GM19035 (cell line): ENCODE results near the gene CGN.

Experiments
- ATAC-seq: cut with Tn5 transposase; IDR thresholded peaks from one replicate; pipeline ENCODE4 v1.9.1; 2021; ENCODE audit not compliant: unreplicated experiment

The CGN gene

DNA sequence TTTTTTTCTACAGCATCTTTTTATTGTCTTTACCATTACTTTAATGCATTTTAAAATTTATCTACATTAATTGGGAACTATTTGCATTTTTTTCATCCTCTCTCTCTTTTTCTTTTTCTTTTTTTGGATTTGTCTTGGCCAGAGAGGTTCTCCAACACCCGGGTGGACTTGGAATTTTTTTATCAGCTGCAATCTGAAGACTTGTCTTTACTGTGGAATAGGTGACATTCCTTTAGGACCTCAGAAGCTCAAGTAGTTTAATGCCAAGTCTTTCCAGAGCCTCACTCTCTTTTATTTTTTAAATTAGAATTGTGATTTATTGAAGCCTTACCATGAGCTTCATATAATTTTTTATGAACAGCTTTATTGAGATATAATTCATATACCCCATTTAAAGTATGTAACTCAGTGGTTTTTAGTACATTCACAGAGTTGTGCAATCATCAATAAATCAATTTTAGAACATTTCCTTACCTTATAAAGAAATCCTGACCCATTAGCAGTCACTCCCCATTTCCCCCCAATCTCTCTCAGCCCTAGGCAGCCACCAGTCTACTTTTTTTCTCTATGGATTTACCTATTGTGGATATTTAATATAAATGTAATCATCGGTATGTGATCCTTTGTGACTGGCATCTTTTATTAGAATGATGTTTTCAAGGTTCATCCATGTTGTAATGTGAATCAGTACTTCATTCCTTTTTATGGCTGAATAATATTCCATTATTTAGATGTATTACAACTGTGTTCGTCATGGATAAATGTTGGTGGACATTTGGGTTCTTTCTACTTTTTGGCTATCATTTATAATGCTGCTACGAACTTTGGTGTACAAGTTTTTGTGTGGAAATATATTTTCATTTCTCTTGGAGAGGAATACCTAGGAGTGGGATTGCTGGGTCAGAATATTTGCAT lies 35.1 kb downstream of the CGN start:
- ATAC-seq = no peak

DNA sequence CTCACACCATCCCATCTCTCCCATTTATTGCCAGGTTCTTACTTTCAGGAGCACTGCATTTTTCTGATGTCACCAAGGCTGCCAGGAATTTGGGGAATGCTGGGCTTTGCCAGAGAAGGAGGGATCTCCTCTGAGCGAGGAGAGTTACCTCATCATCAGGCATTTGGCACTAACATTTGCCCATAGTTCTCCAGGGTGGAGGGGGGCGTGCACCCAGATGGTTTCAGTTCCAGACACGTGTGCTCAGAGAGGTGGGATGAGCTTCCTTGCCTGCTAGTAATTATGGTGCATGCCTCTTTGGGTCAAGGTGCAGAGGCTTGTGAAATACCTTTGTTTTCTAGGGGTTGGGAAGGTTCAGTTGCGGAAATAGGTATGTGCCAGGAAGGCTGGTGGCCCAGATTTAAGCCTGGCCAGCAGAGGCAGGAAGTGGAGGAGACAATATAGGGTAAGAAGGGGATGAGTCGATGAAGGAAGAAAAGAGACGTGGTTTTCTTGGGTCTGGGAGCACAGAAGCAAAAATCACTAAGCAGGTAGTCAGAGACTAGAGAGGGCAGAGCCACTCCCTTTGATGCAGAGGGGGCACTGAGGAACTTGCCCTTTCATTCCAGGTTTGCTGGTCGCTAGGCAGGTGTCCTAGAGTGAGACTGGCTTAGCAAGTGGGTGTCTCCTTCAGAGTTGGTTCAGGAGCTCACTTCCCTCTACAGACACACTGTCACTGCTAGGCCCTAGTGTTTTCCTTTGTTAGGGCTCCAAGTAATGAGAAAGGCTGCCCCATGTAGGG lies 36.1 kb downstream of the CGN start:
- no peak for ATAC-seq

DNA sequence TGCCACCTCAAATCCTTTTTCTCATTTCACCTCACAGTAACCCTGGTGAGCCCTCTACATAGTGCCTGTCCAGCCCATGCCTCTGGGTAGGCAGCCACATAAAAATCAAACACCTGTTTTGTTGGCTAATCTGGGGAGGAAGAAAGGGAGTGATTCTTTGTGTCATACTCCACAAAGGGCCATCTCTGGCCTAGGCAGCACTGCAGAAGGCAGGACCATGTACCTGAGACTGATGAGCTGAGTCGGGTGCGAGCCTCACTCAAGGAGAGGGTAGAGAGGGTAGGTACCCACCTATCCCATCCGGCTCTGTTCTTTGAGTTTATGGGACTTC lies 36.7 kb downstream of the CGN start:
- ATAC-seq = no peak

DNA sequence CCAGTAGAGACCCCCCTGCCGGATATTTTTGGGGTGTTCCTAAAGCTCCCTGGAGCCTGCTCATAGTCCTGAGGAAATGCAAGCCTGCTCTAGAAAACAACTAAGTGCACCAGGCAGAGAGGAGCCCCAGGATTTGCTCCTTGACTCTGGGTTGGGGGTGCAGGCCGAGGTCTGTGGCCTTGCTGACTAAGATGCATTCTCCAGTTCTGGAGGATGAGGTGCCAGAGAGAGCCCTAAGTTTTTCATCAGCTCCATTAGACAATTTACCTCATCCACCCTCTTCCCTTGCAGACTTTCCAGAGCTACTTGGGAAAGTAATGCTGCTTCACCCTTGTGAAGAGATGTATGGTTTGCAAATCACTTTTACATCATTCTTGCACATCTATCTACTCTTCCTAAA lies 38.0 kb downstream of the CGN start:
- ATAC-seq = no peak

DNA sequence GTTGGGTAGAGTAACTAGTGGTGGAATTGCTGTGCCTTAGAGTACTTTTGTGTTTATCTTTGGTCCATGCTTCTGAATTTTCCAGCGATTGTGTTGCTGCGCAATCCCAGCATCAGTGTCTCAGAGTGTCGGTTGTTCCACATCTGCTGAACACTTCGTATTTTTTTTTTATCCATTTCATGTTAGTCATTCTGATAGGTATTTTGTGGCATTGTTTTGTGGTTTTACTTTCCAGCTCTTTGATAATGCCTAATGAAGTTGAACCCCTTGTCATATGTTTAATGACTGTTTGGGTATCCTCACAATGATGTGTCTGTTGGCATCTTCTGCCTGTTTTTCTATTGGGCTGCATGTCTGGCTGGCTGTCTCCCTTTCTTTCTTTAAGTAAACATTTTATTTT lies 42.5 kb downstream of the CGN start:
- ATAC-seq = no peak

DNA sequence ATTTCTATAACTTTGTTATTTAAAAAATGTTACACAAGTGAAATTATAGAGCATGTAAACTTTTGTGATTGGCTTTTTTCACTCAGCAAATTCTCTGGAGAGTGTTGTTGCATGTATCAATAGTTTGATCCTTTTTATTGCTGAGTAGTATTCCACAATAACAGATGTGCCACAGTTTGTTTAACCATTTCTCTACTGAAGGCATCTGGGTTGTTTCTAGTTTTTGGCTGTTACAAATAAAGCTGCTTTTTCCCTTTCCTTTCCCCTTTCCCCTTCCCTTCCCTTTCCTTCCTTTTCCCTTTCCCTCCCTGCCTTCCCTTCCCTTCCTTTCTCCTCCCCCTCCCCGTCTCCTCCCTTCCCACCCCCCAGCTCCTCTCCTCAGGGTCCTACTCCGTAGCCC lies 44.9 kb downstream of the CGN start:
- ATAC-seq = no peak

DNA sequence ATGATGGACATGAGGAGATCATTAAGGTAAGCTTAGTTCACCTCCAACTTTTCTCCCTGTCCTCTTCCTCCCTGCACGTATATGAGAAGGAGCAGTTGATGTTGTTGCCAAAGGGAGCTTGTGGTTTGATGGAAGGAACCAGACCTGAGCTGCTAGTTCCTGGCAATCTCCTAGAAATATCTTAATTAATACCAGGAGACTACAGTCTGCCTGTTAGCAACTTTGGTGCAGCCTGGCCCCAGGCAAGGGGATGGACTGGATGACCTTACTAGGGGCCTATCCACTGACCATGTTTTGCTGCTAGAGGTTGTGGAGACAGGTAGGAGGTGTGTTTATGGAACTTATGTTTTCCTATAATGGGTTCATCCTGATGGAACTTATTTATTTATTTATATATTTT lies 51.5 kb downstream of the CGN start:
- ATAC-seq = no peak

DNA sequence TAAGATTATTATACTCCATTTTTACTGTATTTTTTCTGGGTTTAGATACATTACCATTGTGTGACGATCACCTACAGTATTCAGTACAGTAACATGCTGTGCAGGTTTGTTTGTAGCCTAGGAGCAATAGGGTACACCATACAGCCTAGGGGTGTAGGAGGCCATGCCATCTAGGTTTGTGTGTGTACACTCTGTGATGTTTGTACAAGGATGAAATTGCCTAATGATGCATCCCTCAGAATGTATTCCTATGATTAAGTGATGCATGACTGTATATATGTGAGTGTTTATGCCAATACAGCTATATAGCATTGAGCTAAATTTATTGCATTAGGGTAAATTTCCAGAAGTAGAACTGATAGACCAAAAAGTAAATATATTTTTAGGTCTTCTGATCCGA lies 52.2 kb downstream of the CGN start:
- ATAC-seq = no peak

DNA sequence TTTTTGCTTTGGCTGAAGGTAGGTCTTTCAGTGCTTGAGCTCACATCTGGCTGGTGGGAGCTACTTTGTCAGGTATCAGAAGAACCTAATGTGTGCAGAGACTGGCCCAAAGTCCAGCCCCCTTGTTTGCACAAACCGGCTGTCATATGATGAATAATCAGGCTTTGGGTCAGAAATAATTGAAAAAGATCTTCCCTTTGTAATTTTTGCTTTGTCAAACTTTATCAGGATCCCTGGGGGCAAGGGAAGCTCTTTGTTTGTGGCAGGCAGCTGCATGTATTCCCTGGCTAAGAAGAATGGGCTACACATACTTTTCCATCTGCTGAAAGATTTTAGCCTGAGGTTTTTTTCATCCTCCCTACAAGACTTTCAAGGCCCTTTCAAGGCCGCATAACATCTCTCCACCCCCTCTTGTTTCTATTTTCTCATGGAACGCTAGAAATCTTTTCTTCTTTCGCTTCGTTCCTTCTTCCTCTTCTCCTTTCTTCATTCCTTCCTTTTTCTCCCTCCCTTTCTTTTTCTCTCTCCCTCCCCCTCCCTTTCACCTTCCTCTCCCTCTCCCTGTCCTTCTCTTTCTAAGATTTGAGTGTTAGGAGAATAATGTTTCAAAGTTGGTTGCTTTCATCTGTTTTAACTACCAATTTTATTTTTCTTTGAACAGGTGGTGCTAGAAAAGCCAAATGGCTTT lies 54.5 kb downstream of the CGN start:
- no peak for ATAC-seq

DNA sequence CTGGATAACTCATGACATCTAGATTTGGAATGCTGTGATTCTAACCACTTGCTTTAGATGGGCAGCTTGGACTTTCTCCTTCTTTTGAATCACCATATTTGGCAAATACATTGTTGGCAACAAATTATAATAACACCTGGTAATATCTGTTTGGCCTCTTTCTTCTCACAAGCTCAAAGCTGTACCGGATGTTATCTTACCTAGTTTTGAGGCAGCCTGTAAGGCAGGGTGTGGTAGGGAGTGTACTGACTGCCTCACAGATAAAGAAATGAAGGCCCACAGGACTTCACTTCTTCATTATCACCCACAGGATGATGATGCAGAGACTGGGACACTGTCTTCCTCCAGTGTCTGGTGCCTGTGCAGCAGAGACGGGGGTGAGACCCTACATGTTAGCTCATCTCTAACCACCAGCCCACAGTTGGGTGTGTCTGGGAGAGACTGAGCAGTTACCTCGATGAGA lies 57.5 kb downstream of the CGN start:
- ATAC-seq = no peak

DNA sequence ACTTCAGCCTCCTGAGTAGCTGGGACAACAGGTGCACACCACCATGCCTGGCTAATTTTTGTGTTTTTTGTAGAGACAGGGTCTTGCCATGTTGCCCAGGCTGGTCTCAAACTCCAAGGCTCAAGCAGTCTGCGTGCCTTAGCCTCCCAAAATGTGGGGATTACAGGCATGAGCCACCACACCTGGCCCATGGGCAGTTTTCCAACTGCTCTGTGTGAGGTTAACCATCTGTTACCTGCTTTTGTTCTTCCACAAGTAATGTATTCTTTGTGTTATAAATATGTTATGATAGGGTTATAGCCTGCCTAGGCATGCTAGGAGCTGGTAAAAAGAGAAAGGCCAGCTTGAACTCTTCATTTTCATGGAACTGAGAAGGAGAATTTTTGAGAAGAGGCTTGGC lies 59.6 kb downstream of the CGN start:
- no peak for ATAC-seq

DNA sequence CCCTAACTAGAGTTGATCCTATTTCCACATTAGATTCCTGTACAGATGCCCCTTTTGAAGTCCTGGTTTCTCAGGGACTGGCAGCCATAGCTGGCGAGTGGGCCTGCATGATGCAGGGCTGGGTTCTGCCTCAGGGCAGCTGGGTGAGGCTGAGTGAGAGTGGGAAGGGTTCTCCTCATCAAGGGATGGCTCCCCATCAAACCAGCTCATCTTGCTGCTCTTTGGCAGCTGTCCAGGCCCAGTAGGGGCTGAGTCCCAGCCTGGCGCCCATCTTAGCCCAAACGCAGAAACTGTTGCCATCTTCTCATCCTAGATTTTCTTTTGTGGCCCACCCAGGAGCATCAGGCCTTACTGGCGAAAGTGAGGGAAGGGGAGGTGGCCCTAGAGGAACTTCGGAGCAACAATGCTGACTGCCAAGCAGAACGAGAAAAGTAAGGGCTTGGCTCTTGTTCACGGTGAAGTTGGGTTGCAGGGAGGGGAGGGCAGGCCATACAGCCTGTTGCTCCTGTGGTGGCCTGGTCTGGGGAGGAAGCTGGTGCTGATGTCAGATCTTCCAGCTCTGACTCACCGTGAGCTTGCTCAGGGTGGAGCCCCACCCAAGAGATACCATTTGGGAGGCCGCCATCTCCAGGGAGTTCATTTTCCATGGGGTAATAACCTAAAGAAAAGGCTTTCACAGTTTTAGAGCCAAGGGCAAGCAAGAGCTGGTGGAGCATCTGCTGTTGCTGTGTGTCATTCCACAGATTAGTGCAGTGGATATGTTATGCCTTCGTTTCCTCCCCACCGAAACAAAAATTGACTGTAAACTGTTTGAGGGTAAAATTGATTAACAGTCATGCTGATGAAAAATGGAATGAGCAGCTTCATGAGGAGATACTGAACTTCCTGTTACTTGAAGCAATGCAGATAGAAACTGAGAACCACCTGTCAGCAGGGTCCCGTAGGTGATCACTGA lies 63.7 kb downstream of the CGN start:
- ATAC-seq = no peak

DNA sequence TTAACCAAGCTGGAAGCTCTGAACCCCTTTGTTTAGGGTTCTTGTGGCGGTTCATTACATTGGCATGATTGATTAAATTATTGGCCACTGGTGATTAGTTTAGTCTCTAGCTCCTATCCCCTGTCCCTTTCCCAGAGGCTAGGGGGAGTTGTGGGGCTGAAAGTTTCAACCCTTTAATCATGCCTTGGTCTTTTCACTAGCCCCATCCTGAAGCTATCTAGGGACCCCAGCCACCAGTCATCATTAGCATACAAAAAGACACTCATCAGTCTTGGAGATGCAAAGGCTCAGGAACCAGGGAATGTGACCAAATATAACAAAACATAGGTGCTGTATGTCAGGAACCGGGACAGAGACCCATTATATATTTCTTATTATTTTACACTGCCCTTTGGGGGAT lies 66.0 kb downstream of the CGN start:
- no peak for ATAC-seq

DNA sequence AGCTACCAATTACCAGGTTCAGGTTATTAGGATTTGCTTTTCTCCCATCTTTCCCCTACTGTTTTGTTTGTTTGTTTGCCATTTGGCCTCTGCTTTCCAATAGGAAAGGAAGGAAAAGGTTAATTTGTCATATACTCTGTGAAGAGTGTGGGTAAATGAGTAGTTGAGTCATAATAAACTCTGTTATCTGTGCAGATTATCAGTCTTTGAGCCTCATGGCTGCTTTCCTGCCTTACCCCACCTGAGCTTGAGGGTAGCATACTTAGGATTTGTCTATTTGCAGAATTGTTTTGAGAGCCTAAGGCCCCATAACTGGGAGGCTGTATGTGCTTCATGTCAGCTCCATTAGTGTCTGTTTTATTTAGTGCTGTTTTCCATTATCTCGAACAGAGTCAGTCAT lies 67.8 kb downstream of the CGN start:
- ATAC-seq = no peak

DNA sequence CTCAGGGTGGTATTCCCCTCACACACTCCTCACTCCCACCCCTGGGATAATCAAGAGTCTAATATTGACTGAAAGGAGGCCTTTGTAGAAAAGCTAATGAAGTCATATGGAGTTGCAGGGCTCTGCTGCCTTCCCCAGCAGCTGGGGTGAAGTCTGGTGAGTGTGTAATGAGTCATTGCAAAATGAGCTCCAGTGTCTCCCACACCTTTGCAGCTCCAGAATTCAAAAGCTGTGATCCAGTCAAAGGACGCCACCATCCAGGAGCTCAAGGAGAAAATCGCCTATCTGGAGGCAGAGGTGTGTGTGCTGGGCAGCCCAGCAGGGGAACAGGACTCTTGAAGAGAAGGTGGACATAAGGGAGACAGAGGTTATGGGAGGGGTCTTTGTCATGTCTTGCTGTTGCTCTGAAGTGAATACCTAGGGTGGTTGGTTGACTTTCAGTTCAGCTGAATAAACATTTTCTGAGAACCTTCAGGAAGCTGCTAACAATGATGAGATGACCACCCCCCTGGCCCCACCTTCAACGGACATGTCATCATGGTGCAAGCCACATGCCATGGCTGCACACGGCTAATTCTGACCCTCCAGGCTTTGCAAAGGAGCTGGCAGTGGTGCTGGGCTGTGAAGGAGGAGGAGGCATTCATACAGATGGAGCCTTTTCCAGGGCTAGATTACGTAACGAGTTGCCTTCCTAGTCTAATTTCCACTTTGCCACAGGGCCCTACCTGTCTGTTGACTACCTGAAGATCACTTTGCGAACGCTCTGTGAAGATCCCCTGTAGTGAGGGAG lies 68.4 kb downstream of the CGN start:
- no peak for ATAC-seq

DNA sequence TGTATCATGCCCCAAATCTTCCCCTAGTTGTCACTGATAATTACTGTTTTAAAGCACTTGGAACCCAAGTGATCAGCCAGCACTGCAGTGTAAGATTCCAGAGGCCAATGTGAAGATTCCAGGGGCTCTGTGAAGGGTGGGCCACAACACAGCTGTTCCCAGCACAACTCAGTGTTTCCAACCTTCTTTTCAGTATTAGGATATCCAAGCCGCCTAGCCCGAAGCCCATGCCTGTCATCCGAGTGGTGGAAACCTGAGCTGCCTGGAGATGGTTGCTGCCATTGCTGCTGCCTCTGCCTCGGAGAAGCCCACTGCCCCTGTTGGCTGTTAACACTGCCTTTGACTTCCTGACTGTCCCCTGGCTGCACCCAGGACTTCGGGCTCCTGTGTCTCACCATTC lies 70.3 kb downstream of the CGN start:
- no peak for ATAC-seq

DNA sequence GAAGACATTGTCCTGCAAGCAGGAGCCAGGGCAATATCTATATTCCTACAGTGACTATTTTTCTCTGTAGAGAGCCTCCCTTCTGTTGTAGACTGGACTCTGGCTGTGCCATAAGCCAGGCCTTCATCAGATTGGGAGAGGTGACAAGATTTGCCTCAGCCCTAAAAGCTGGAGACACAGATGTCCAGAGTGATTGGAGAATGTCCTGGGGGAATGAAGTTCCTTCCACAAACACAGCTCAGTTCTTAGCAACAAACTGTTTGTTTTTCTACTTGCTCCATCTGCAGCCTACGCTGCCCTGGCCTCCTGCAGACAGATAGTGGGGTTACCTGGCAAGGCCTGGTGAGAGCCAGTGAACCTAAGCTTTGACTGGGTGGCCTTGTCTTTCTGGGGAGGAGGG lies 70.7 kb downstream of the CGN start:
- no peak for ATAC-seq

DNA sequence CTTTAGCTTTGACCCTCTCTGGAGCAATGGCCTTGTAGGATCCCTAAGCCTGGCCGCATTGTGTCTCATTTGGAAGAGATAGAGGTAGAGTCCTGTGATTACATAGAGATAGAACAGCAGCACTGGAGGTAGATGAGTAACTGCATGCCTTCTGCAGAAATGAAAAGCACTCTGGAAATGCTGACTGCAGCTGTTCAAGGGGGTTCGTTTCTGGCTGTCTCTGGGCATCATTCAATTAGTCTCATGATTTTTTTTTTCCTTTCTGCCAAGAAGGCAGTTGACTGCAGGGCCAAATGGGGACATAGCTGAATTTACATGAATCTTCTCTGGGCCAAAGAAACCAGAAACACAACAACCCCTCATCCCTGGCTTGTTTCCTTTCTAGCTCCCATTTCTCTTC lies 72.6 kb downstream of the CGN start:
- ATAC-seq = no peak

DNA sequence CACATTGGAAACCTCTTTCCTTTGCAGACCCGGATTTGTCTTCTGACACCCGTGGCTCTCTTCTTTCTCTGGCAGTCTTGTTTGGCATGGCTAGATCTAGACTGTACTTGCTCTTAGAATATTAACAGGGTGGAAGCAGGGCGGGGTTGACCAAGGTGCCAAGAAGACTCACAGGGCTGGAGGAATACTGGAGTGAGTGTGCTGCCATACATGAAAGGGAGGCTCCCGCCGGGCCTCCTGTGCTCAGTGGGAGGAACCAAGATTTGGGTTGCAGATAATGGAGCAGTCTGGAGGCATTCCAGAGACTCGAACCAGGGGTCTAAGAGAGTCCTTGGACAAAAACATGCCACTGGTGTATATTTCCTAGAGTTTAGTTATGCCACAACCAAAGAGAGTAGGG lies 73.1 kb downstream of the CGN start:
- ATAC-seq = no peak

DNA sequence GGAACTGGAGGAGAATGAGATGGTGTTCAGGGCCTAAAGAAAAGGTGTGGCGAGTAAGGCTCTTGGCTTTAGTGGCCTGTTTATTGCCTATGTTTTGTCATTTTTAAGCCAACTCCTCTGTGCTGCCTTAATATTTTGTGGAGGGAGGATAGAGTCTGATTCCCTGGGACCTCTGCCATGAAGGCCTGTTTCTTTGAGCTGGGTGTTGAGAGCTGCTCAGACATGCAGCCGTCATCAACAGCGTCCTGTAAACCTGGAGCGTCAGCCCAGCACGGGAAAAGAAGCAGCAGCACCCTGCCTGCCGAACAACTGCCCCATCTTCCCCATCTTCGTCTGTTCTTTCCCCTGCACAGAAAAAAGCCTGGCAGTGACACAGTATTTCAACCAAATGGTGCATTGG lies 73.6 kb downstream of the CGN start:
- ATAC-seq = no peak
